PC-9 (cell line): ENCODE measurements around the gene TEP1.

Experiments
- CTCF ChIP-seq: fragments of 200-600 bp; sonication (generic); conservative IDR thresholded peaks from 2 replicates; pipeline ENCODE4 v1.6.1; 2017; ENCODE audit warnings: mixed run types, antibody characterized with exemption, mild to moderate bottlenecking, moderate library complexity
- EZH2 ChIP-seq: fragments of 200-600 bp; sonication (generic); IDR thresholded peaks from 2 replicates; pipeline ENCODE4 v1.8.0; 2017; ENCODE audit warnings: antibody characterized with exemption, low read depth

GRCh38 chr14:20391505-20391904, 21.8 kb downstream of the TEP1 start:
- TF ChIP-seq CTCF = no peak
- no peak for TF ChIP-seq EZH2
